Gastroesophageal sphincter (tissue), 3 donors: ENCODE measurements around the gene ELK1.

Experiments
- EP300 ChIP-seq: sonication (generic); formaldehyde crosslinking; IDR thresholded peaks from one replicate; pipeline ENCODE4 v1.6.1; 2017; ENCODE audit warnings: antibody characterized with exemption, mild to moderate bottlenecking
- POLR2A ChIP-seq, 2 donors: fragments of 450-650 bp; IDR thresholded peaks; one replicate each; pipeline ENCODE4 v1.6.1; 2017; ENCODE audit warnings: antibody characterized with exemption in 2 of 2, mild to moderate bottlenecking in 2 of 2, moderate library complexity in 1 of 2
- POLR2AphosphoS5 ChIP-seq: sonication (generic); formaldehyde crosslinking; IDR thresholded peaks from one replicate; pipeline ENCODE4 v1.6.1; 2017; ENCODE audit warnings: antibody characterized with exemption
- TF ChIP-seq, protein P1 (sequence below), 4 experiments: fragments of 200-600 bp in 2 of 4; fragments of 450-650 bp in 2 of 4; sonication (generic) in 1 of 4; IDR thresholded peaks; one replicate each; pipeline ENCODE4 v1.5.1; 2017 to 2019; ENCODE audit warnings: antibody characterized with exemption in 4 of 4, mild to moderate bottlenecking in 2 of 4, moderate library complexity in 2 of 4

- TF ChIP-seq, protein P1, sequence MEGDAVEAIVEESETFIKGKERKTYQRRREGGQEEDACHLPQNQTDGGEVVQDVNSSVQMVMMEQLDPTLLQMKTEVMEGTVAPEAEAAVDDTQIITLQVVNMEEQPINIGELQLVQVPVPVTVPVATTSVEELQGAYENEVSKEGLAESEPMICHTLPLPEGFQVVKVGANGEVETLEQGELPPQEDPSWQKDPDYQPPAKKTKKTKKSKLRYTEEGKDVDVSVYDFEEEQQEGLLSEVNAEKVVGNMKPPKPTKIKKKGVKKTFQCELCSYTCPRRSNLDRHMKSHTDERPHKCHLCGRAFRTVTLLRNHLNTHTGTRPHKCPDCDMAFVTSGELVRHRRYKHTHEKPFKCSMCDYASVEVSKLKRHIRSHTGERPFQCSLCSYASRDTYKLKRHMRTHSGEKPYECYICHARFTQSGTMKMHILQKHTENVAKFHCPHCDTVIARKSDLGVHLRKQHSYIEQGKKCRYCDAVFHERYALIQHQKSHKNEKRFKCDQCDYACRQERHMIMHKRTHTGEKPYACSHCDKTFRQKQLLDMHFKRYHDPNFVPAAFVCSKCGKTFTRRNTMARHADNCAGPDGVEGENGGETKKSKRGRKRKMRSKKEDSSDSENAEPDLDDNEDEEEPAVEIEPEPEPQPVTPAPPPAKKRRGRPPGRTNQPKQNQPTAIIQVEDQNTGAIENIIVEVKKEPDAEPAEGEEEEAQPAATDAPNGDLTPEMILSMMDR (IDR thresholded peaks at IDR 0.05), result no peak
- no peak for TF ChIP-seq POLR2A (IDR thresholded peaks at IDR 0.05)
- no peak for TF ChIP-seq POLR2AphosphoS5
- TF ChIP-seq EP300, result no peak
These were observed 18.7 kb downstream of the ELK1 start for GRCh38 chrX:47631676-47632075.
